SK-N-SH (cell line): Measurements from ENCODE around the gene CASP9. TPM values are rescaled to one million over a fixed set of nuclear protein-coding genes. Genes with fewer than 3 reads are reported as not detected.
A peak's percentile ranks its signal among the peaks of the same experiment; 100 is the strongest.

Experiments used
- CTCF ChIA-PET: fragments of 300-600, 350-600 bp; formaldehyde crosslinking; extraction: SDS; loops from one replicate; lab custom pipeline; 2021; lab: Yijun Ruan, JAX
- POLR2A ChIA-PET: fragments of 350-600 bp; sonication (Branson Sonifier 250); formaldehyde crosslinking; extraction: SDS; loops from one replicate; lab custom pipeline; 2020; ENCODE audit warnings: antibody characterized with exemption, inconsistent platforms; lab: Yijun Ruan, JAX
- DNase-seq: peaks from one replicate; pipeline ENCODE4 v3.0.0; 2012
- H2AFZ ChIP-seq: fragments of 200-600 bp; sonication (generic); 2 replicates; pipeline ENCODE4 v1.8.1; 2016; ENCODE audit warnings: antibody characterized with exemption, mild to moderate bottlenecking, low read depth
- H3F3A ChIP-seq: fragments of 200-600 bp; sonication (generic); replicated peaks from 2 replicates; pipeline ENCODE3; 2016; ENCODE audit warnings: antibody characterized with exemption, mild to moderate bottlenecking; ENCODE audit not compliant: insufficient read depth
- H3K27ac ChIP-seq, 2 experiments: fragments of 200-500 bp in 1 of 2; fragments of 200-600 bp in 1 of 2; sonication (Bioruptor generic) in 1 of 2; sonication (generic), shearing (Covaris generic) in 1 of 2; 2 replicates each; pipeline versions ENCODE4 v1.5.1 to v1.6.1; 2014 to 2016; ENCODE audit warnings: low read depth in 2 of 2, inconsistent platforms in 1 of 2, low read length in 1 of 2, mild to moderate bottlenecking in 1 of 2, mixed read lengths in 1 of 2
- H3K27me3 ChIP-seq: fragments of 200-600 bp; sonication (generic), shearing (Covaris generic); 2 replicates; pipeline ENCODE4 v1.6.1; 2016; ENCODE audit warnings: mixed run types; ENCODE audit not compliant: insufficient read depth
- H3K36me3 ChIP-seq, 2 experiments: fragments of 200-500 bp in 1 of 2; fragments of 200-600 bp in 1 of 2; sonication (Bioruptor generic) in 1 of 2; sonication (generic) in 1 of 2; replicated peaks in 1 of 2; 2 replicates each; pipeline versions ENCODE3 to v1.5.1; 2014 to 2016; ENCODE audit warnings: low read length in 1 of 2, mild to moderate bottlenecking in 1 of 2; ENCODE audit not compliant: insufficient read depth in 2 of 2, control insufficient read depth in 1 of 2
- H3K4me1 ChIP-seq, 2 experiments: fragments of 200-500 bp in 1 of 2; fragments of 200-600 bp in 1 of 2; sonication (Bioruptor generic) in 1 of 2; sonication (generic), shearing (Covaris generic) in 1 of 2; 2 replicates each; pipeline versions ENCODE4 v1.5.1 to v1.6.1; 2014 to 2016; ENCODE audit warnings: low read depth in 1 of 2, low read length in 1 of 2, mixed run types in 1 of 2; ENCODE audit not compliant: insufficient read depth in 2 of 2, control insufficient read depth in 1 of 2
- H3K4me2 ChIP-seq: fragments of 200-600 bp; sonication (generic), shearing (Covaris generic); 2 replicates; pipeline ENCODE4 v1.6.1; 2017; ENCODE audit warnings: mixed run types
- H3K4me3 ChIP-seq, 2 experiments: fragments of 200-500 bp in 1 of 2; fragments of 200-600 bp in 1 of 2; sonication (Bioruptor generic) in 1 of 2; sonication (generic), shearing (Covaris generic) in 1 of 2; 2 replicates each; pipeline versions ENCODE4 v1.5.1 to v1.8.1; 2014 to 2016; ENCODE audit warnings: low read depth in 2 of 2, inconsistent platforms in 1 of 2, low read length in 1 of 2, mild to moderate bottlenecking in 1 of 2, mixed read lengths in 1 of 2, moderate library complexity in 1 of 2
- H3K79me2 ChIP-seq: fragments of 200-600 bp; sonication (generic); 2 replicates; pipeline ENCODE4 v1.8.1; 2017; ENCODE audit warnings: mild to moderate bottlenecking; ENCODE audit not compliant: insufficient read depth
- H3K9ac ChIP-seq: fragments of 200-600 bp; sonication (generic); 2 replicates; pipeline ENCODE4 v1.6.1; 2017; ENCODE audit warnings: mixed run types
- H3K9me2 ChIP-seq: fragments of 200-600 bp; sonication (generic); 2 replicates; pipeline ENCODE4 v1.6.1; 2017; ENCODE audit warnings: mixed run types
- H3K9me3 ChIP-seq: fragments of 200-600 bp; sonication (generic); 2 replicates; pipeline ENCODE4 v1.6.1; 2017; ENCODE audit warnings: mixed run types, mild to moderate bottlenecking, moderate library complexity
- H4K20me1 ChIP-seq: fragments of 200-600 bp; sonication (generic); 2 replicates; pipeline ENCODE4 v1.6.1; 2017; ENCODE audit warnings: mild to moderate bottlenecking, mixed run types; ENCODE audit not compliant: insufficient read depth
- EP300 ChIP-seq, 2 experiments: IDR thresholded peaks; 2 replicates each; pipeline versions ENCODE4 v1.4.0 to v1.6.1; 2012; ENCODE audit warnings: borderline replicate concordance in 1 of 2, low read depth in 1 of 2, low read length in 1 of 2
- EZH2phosphoT487 ChIP-seq: fragments of 200-600 bp; sonication (generic); IDR thresholded peaks from 2 replicates; pipeline ENCODE4 v1.6.1; 2017; ENCODE audit warnings: low read depth, mixed run types, mild to moderate bottlenecking, antibody characterized with exemption, moderate library complexity, borderline replicate concordance
- FOSL2 ChIP-seq: IDR thresholded peaks from 2 replicates; pipeline ENCODE4 v1.4.0; 2012; ENCODE audit warnings: low read depth, mild to moderate bottlenecking, moderate library complexity, borderline replicate concordance
- FOXJ3 ChIP-seq: sonication (generic); formaldehyde crosslinking; IDR thresholded peaks from 2 replicates; pipeline ENCODE4 v1.5.1; 2020; ENCODE audit warnings: mild to moderate bottlenecking, missing genetic modification reagents
- NFIC ChIP-seq: IDR thresholded peaks from 2 replicates; pipeline ENCODE4 v1.4.0; 2012; ENCODE audit warnings: borderline replicate concordance
- RFX5 ChIP-seq: IDR thresholded peaks from 2 replicates; pipeline ENCODE4 v1.6.1; 2012; ENCODE audit warnings: mild to moderate bottlenecking, improper control_type of control experiment, low read length
- RXRA ChIP-seq: IDR thresholded peaks from 2 replicates; pipeline ENCODE4 v1.4.0; 2012; ENCODE audit warnings: low read depth, mild to moderate bottlenecking, borderline replicate concordance
- SMC3 ChIP-seq: IDR thresholded peaks from 2 replicates; pipeline ENCODE4 v1.6.1; 2012; ENCODE audit warnings: low read depth, low read length, improper control_type of control experiment
- TAF1 ChIP-seq: IDR thresholded peaks from 2 replicates; pipeline ENCODE4 v1.6.1; 2012; ENCODE audit warnings: low read depth, mild to moderate bottlenecking, low read length, moderate library complexity, borderline replicate concordance
- TCF12 ChIP-seq: IDR thresholded peaks from 2 replicates; pipeline ENCODE4 v1.4.0; 2012
- ZBTB33 ChIP-seq: IDR thresholded peaks from 2 replicates; pipeline ENCODE4 v1.4.0; 2012; ENCODE audit warnings: low read depth, borderline replicate concordance
- WGBS: methylation state at CpG from one replicate; pipeline ENCODE4 v1.1.6; 2017; ENCODE audit warnings: low lambda C conversion rate; 5-methylcytosine and 5-hydroxymethylcytosine counted together
- polyA plus RNA-seq, 3 experiments: library from polyadenylated mRNA; depleted of rRNA; stranded (reverse); fragments of >200 nt; gene quantifications; 2 replicates each; pipeline ENCODE4 v1.2.3, GENCODE V29; 2012

The CASP9 gene
- polyA plus RNA-seq, 1 of the 3 experiments (the other 2 are of a cell fraction): 16.9 TPM

- no peaks in the 10 kb centered on the region for H3K36me3 ChIP-seq
- no peak overlapping the region for H2AFZ ChIP-seq
- CTCF ChIA-PET: interaction anchor here (1.0 kb wide), 1 partner anchor 23 kb away, joined by 4 read pairs; no protein-coding TSS in a partner anchor
- H3K9me3 ChIP-seq: no peaks in the 10 kb centered on the region
- peak; percentile 42; the same call in 1 of the 2 replicates for TF ChIP-seq FOSL2
- TF ChIP-seq RFX5: no peak
- no peak for TF ChIP-seq EZH2phosphoT487
- no peak for TF ChIP-seq FOXJ3
- TF ChIP-seq TAF1: no peak
- TF ChIP-seq SMC3: no peak
- TF ChIP-seq RXRA: no peak
- TF ChIP-seq EP300 (IDR thresholded peaks at IDR 0.05; ENCODE audit: borderline replicate concordance in 1 of 2, low read depth in 1 of 2, low read length in 1 of 2): no peak
- DNase-seq: no peak
- peaks cover 3% of the 10 kb centered on the region for H3F3A ChIP-seq
- no peak overlapping the region for H3K27ac ChIP-seq
- no peak overlapping the region for H3K9ac ChIP-seq
- 60% methylated on average over 3 of the region's 3 CpGs for WGBS
- no peaks in the 10 kb centered on the region for H3K4me1 ChIP-seq
- no peaks in the 10 kb centered on the region for H4K20me1 ChIP-seq
- POLR2A ChIA-PET: no interaction called here
- no peak overlapping the region for H3K4me3 ChIP-seq
- no peaks in the 10 kb centered on the region for H3K79me2 ChIP-seq
- no peak overlapping the region for H3K4me2 ChIP-seq
- H3K27me3 ChIP-seq: no peaks in the 10 kb centered on the region
- no peaks in the 10 kb centered on the region for H3K9me2 ChIP-seq
Measured at GRCh38 chr1:15454256-15454655, 69.8 kb downstream of the CASP9 start.

GRCh38 chr1:15453734-15454133 lies 70.3 kb downstream of the CASP9 start:
- WGBS: 83% methylated on average over 10 of the region's 11 CpGs
- no peaks in the 10 kb centered on the region for H3K79me2 ChIP-seq
- ChIA-PET POLR2A (no interaction called here), CTCF (no interaction called here)
- DNase-seq: no peak
- H3K27ac ChIP-seq: no peak overlapping the region
- TF ChIP-seq TCF12 (no peak), NFIC (peak; percentile 7; the same call in 1 of the 2 replicates), FOXJ3 (no peak), ZBTB33 (no peak)
- H2AFZ ChIP-seq: no peak overlapping the region; the same call in 1 of the 2 replicates
- H3K27me3 ChIP-seq: no peaks in the 10 kb centered on the region
- H3K4me3 ChIP-seq: no peak overlapping the region
- no peak overlapping the region for H3K9ac ChIP-seq
- H3K4me1 ChIP-seq: no peaks in the 10 kb centered on the region
- H3K9me3 ChIP-seq: no peaks in the 10 kb centered on the region
- H3K4me2 ChIP-seq: no peak overlapping the region
- no peaks in the 10 kb centered on the region for H4K20me1 ChIP-seq
- H3K9me2 ChIP-seq: no peaks in the 10 kb centered on the region
- peaks cover 3% of the 10 kb centered on the region for H3F3A ChIP-seq
- H3K36me3 ChIP-seq: no peaks in the 10 kb centered on the region
